B cell (primary cell): ENCODE measurements around the gene GPR75. TPM values are rescaled to one million over a fixed set of nuclear protein-coding genes. Genes with fewer than 3 reads are reported as not detected.

ENCODE experiments used
- ATAC-seq: fragments of 200-7000 bp; cut with Tn5 transposase; one replicate; pipeline ENCODE4 v1.10.0; 2021; ENCODE audit warnings: low read depth, mild to moderate bottlenecking, moderate number of reproducible peaks, moderate library complexity
- CTCF ChIA-PET: fragments of 350-600 bp; sonication (Branson Sonifier 250); formaldehyde crosslinking; loops from one replicate; lab custom pipeline; 2021; ENCODE audit warnings: antibody characterized with exemption, inconsistent platforms; lab: Charles Lee
- POLR2A ChIA-PET: fragments of 350-600 bp; sonication (Branson Sonifier 250); formaldehyde crosslinking; loops from one replicate; lab custom pipeline; 2021; ENCODE audit warnings: antibody characterized with exemption; lab: Charles Lee
- DNase-seq: peaks from one replicate; pipeline ENCODE4 v3.0.0; 2013
- H2AFZ ChIP-seq: 2 replicates; pipeline ENCODE4 v1.6.1; 2012; ENCODE audit warnings: mild to moderate bottlenecking, low read depth, low read length; ENCODE audit not compliant: insufficient read depth, poor library complexity, severe bottlenecking
- H3K27ac ChIP-seq, 2 donors: 1 replicate in 1 of 2; 2 replicates in 1 of 2; pipeline ENCODE4 v1.5.1; 2012 to 2013; ENCODE audit warnings: low read length in 2 of 2, mild to moderate bottlenecking in 2 of 2, moderate library complexity in 1 of 2
- H3K27me3 ChIP-seq, 4 experiments: fragments of 200-600 bp in 1 of 4; sonication (generic) in 1 of 4; replicated peaks in 1 of 4; 1 replicate in 2 of 4; 2 replicates in 2 of 4; pipeline versions ENCODE4 v1.6.1 to v1.7.0; 2013 to 2016; ENCODE audit warnings: low read length in 3 of 4, mild to moderate bottlenecking in 2 of 4, mixed read lengths in 1 of 4, moderate library complexity in 1 of 4; ENCODE audit not compliant: insufficient read depth in 4 of 4, control insufficient read depth in 3 of 4; ENCODE audit errors: control extremely low read depth in 1 of 4
- H3K36me3 ChIP-seq, 2 experiments: replicated peaks in 1 of 2; 1 replicate in 1 of 2; 2 replicates in 1 of 2; pipeline versions ENCODE4 v1.6.1 to v1.7.1; 2013; ENCODE audit warnings: low read length in 1 of 2; ENCODE audit not compliant: insufficient read depth in 2 of 2, control insufficient read depth in 1 of 2; ENCODE audit errors: control extremely low read depth in 1 of 2, extremely low read depth in 1 of 2
- H3K4me1 ChIP-seq, 2 donors: fragments of 200-600 bp in 1 of 2; sonication (generic) in 1 of 2; 1 replicate in 1 of 2; 2 replicates in 1 of 2; pipeline versions ENCODE4 v1.5.1 to v1.6.1; 2013 to 2017; ENCODE audit warnings: low read length in 2 of 2; ENCODE audit not compliant: control insufficient read depth in 2 of 2, insufficient read depth in 2 of 2
- H3K4me2 ChIP-seq: replicated peaks from 2 replicates; pipeline ENCODE3; 2012; ENCODE audit warnings: mild to moderate bottlenecking, low read depth, low read length; ENCODE audit not compliant: poor library complexity, severe bottlenecking
- H3K4me3 ChIP-seq, 5 experiments: fragments of 200-600 bp in 1 of 5; sonication (generic) in 1 of 5; 1 replicate in 3 of 5; 2 replicates in 2 of 5; pipeline versions ENCODE4 v1.5.1 to v1.7.0; 2011 to 2016; ENCODE audit warnings: low read length in 4 of 5, mild to moderate bottlenecking in 4 of 5, low read depth in 2 of 5, control low read depth in 1 of 5, moderate library complexity in 1 of 5; ENCODE audit not compliant: insufficient read depth in 1 of 5; ENCODE audit errors: control extremely low read depth in 1 of 5, extremely low read depth in 1 of 5
- H3K79me2 ChIP-seq: fragments of 200-600 bp; sonication (generic); one replicate; pipeline ENCODE4 v1.6.0; 2016; ENCODE audit warnings: low read length; ENCODE audit not compliant: control insufficient read depth, insufficient read depth
- H3K9ac ChIP-seq: fragments of 200-600 bp; sonication (generic); 2 replicates; pipeline ENCODE4 v1.6.1; 2017; ENCODE audit warnings: mild to moderate bottlenecking, low read length, moderate library complexity
- H3K9me3 ChIP-seq, 3 donors: one replicate each; pipeline versions ENCODE4 v1.6.1 to v1.7.1; 2013; ENCODE audit warnings: low read length in 2 of 3; ENCODE audit not compliant: control insufficient read depth in 2 of 3, insufficient read depth in 1 of 3; ENCODE audit errors: control extremely low read depth in 1 of 3
- H4K20me1 ChIP-seq: 2 replicates; pipeline ENCODE4 v1.6.0; 2012; ENCODE audit warnings: mild to moderate bottlenecking, low read length; ENCODE audit not compliant: insufficient read depth, control insufficient read depth, poor library complexity, severe bottlenecking
- H3K27ac Mint-ChIP-seq: one replicate; pipeline ENCODE4 v1.8.0; 2021; ENCODE audit warnings: mixed read lengths
- H3K27me3 Mint-ChIP-seq: one replicate; pipeline ENCODE4 v1.8.0; 2021; ENCODE audit warnings: mixed read lengths
- H3K4me1 Mint-ChIP-seq: one replicate; pipeline ENCODE4 v1.8.0; 2021; ENCODE audit warnings: mixed read lengths
- H3K4me3 Mint-ChIP-seq: one replicate; pipeline ENCODE4 v1.8.0; 2021; ENCODE audit warnings: mixed read lengths
- H3K9me3 Mint-ChIP-seq: one replicate; pipeline ENCODE4 v1.8.0; 2022; ENCODE audit warnings: mixed read lengths; ENCODE audit not compliant: insufficient read depth
- CTCF ChIP-seq: fragments of 200-600 bp; IDR thresholded peaks from one replicate; pipeline ENCODE4 v1.8.0; 2022; ENCODE audit warnings: antibody characterized with exemption, mild to moderate bottlenecking
- EZH2 ChIP-seq: IDR thresholded peaks from 2 replicates; pipeline ENCODE4 v1.6.1; 2012; ENCODE audit warnings: borderline replicate concordance, low read depth, mild to moderate bottlenecking, moderate library complexity, low read length; ENCODE audit not compliant: insufficient read depth, poor library complexity, severe bottlenecking
- WGBS: methylation state at CpG from one replicate; pipeline ENCODE4 v1.1.5; 2013; ENCODE audit warnings: missing lambda C conversion rate; ENCODE audit not compliant: insufficient coverage; 5-methylcytosine and 5-hydroxymethylcytosine counted together
- intact Hi-C: fragments of 100-400 bp; cut with micrococcal nuclease; formaldehyde crosslinking; loops from one replicate; pipeline ENCODE4 v1.10.0; 2022
- polyA plus RNA-seq: library from polyadenylated mRNA; depleted of rRNA; stranded (reverse); fragments of >200 nt; gene quantifications from 2 replicates; pipeline ENCODE4 v1.2.3, GENCODE V29; 2012
- total RNA-seq, 2 donors: library from RNA; stranded (reverse); fragments of 120-200 nt in 1 of 2; gene quantifications; 1 replicate in 1 of 2; 2 replicates in 1 of 2; pipeline versions ENCODE4 v1.2.3 to v1.2.4, GENCODE V29; 2013 to 2022

GPR75 gene
- total and polyA plus RNA-seq, 2 donors (not counting 1 experiment from before 2014, with no cell fraction given), result 5.1 to 5.9 TPM

GRCh38 chr2:53848062-53848461 lies 11.7 kb downstream of the GPR75 start:
- H2AFZ ChIP-seq, result no peak overlapping the region
- H3K9me3 Mint-ChIP-seq, result no peaks in the 10 kb centered on the region
- H3K4me1 Mint-ChIP-seq, result peaks cover 4% of the 10 kb centered on the region
- no peak overlapping the region for H3K4me3 Mint-ChIP-seq
- no peaks in the 10 kb centered on the region for H3K79me2 ChIP-seq
- H3K27me3 Mint-ChIP-seq, result no peaks in the 10 kb centered on the region
- H3K9ac ChIP-seq, result no peak overlapping the region
- intact Hi-C loops, result no loop called here
- DNase-seq (no peak), ATAC-seq (no peak)
- ChIA-PET CTCF (no interaction called here), POLR2A (no interaction called here)
- no peak overlapping the region for H3K4me3 ChIP-seq
- WGBS, result no CpG with 5 or more reads among the region's 2 CpGs
- H3K27me3 ChIP-seq, result no peaks in the 10 kb centered on the region
- H4K20me1 ChIP-seq, result no peaks in the 10 kb centered on the region
- no peak overlapping the region for H3K4me2 ChIP-seq
- peaks cover 0 to 2% of the 10 kb centered on the region in 2 experiments for H3K36me3 ChIP-seq
- H3K9me3 ChIP-seq, result no peaks in the 10 kb centered on the region
- TF ChIP-seq CTCF, result no peak
- no peaks in the 10 kb centered on the region for H3K4me1 ChIP-seq
- no peak overlapping the region for H3K27ac ChIP-seq
- peak overlapping the region; percentile 26 for H3K27ac Mint-ChIP-seq

GRCh38 chr2:53843595-53843994 lies 16.2 kb downstream of the GPR75 start:
- POLR2A ChIA-PET, result no interaction called here
- no peaks in the 10 kb centered on the region for H3K36me3 ChIP-seq
- Mint-ChIP-seq H3K9me3 (no peaks in the 10 kb centered on the region), H3K4me3 (no peak overlapping the region), H3K27me3 (no peaks in the 10 kb centered on the region), H3K4me1 (peaks cover 4% of the 10 kb centered on the region), H3K27ac (no peak overlapping the region)
- TF ChIP-seq CTCF (no peak), EZH2 (no peak)
- no peak overlapping the region for H3K4me3 ChIP-seq
- no peak overlapping the region for H3K9ac ChIP-seq
- H3K4me2 ChIP-seq, result no peak overlapping the region
- ATAC-seq (no peak), DNase-seq (no peak)
- no peaks in the 10 kb centered on the region for H3K4me1 ChIP-seq
- WGBS, result 67% methylated on average over 1 of the region's 2 CpGs
- H3K27me3 ChIP-seq, result no peaks in the 10 kb centered on the region
- CTCF ChIA-PET, result no interaction called here
- no peaks in the 10 kb centered on the region for H3K79me2 ChIP-seq
- no peaks in the 10 kb centered on the region for H4K20me1 ChIP-seq
- no peak overlapping the region for H3K27ac ChIP-seq
- no peaks in the 10 kb centered on the region for H3K9me3 ChIP-seq
- intact Hi-C loops, result no loop called here
- no peak overlapping the region for H2AFZ ChIP-seq
